Measurements from ENCODE around the gene ANG. TPM values are rescaled to one million over a fixed set of nuclear protein-coding genes. Genes with fewer than 3 reads are reported as not detected.
A peak's percentile ranks its signal among the peaks of the same experiment; 100 is the strongest.
"Not testable (repeated sequence)": the region's sequence is repeated elsewhere in the genome, so short reads cannot be mapped to it uniquely, and the experiment has no call there.

ANG gene
- total RNA-seq (2014; rRNA removed; shearing (Covaris generic)): 5.2 TPM in 2 replicates
- polyA plus RNA-seq (2015; cell fraction: cytosol; rRNA removed): 2.7 and 2.8 TPM in 2 replicates
- polyA plus RNA-seq (2015; cell fraction: nucleus; rRNA removed): 0.48 TPM in 1 of 2 replicates, not detected in the other

GRCh38 chr14:20688167-20688839 is at the start of gene ANG:
Gene ANG (plus strand): TSS chr14:20688764. CDS start chr14:20693565, 4,801 bp downstream.
- in situ Hi-C loops (cut with HindIII; ENCODE audit: low pct_unique_long_range_greater_than_20kb, low sequenced_read_pairs): no loop called here
- no peak for DNase-seq (ENCODE audit: low read depth, low spot score)

- in situ Hi-C loops (cut with HindIII; ENCODE audit: low pct_unique_long_range_greater_than_20kb, low sequenced_read_pairs): no loop called here
These were observed 47.0 kb upstream of the ANG start, which contains the start of gene OR6S1 for GRCh38 chr14:20641591-20641990. Gene OR6S1 (minus strand): TSS chr14:20641691. CDS start chr14:20641691, 0 bp downstream.

GRCh38 chr14:20642182-20642581 is 46.4 kb upstream of the ANG start:
- no peak for DNase-seq (ENCODE audit: low read depth, low spot score)
- in situ Hi-C loops (cut with HindIII; ENCODE audit: low pct_unique_long_range_greater_than_20kb, low sequenced_read_pairs): no loop called here

More at GRCh38 chr14:20641591-20641990, 47.0 kb upstream of the ANG start, which contains the start of gene OR6S1:
- no peak for DNase-seq (ENCODE audit: low read depth, low spot score)

- DNase-seq (ENCODE audit: low read depth, low spot score); in situ Hi-C loops (cut with HindIII; ENCODE audit: low pct_unique_long_range_greater_than_20kb, low sequenced_read_pairs): not testable (repeated sequence)
These were observed 45.8 kb upstream of the ANG start for GRCh38 chr14:20642755-20643154.

GRCh38 chr14:20644520-20644919 is 44.0 kb upstream of the ANG start:
- no peak for DNase-seq (ENCODE audit: low read depth, low spot score)
- in situ Hi-C loops (cut with HindIII; ENCODE audit: low pct_unique_long_range_greater_than_20kb, low sequenced_read_pairs): no loop called here

GRCh38 chr14:20645481-20645880 is 43.1 kb upstream of the ANG start:
- DNase-seq (ENCODE audit: low read depth, low spot score): no peak
- in situ Hi-C loops (cut with HindIII; ENCODE audit: low pct_unique_long_range_greater_than_20kb, low sequenced_read_pairs): no loop called here

GRCh38 chr14:20652996-20653975 is 35.3 kb upstream of the ANG start:
- in situ Hi-C loops (cut with HindIII; ENCODE audit: low pct_unique_long_range_greater_than_20kb, low sequenced_read_pairs): no loop called here
- DNase-seq (ENCODE audit: low read depth, low spot score): peak; percentile 91

GRCh38 chr14:20655851-20656250 is 32.7 kb upstream of the ANG start:
- in situ Hi-C loops (cut with HindIII; ENCODE audit: low pct_unique_long_range_greater_than_20kb, low sequenced_read_pairs): no loop called here
- no peak for DNase-seq (ENCODE audit: low read depth, low spot score)

- in situ Hi-C loops (cut with HindIII; ENCODE audit: low pct_unique_long_range_greater_than_20kb, low sequenced_read_pairs): no loop called here
These were observed 32.3 kb upstream of the ANG start for GRCh38 chr14:20656274-20656673.

GRCh38 chr14:20657216-20658211 is 31.1 kb upstream of the ANG start:
- in situ Hi-C loops (cut with HindIII; ENCODE audit: low pct_unique_long_range_greater_than_20kb, low sequenced_read_pairs): no loop called here
- peak; percentile 88 for DNase-seq (ENCODE audit: low read depth, low spot score)

More at GRCh38 chr14:20656274-20656673, 32.3 kb upstream of the ANG start:
- no peak for DNase-seq (ENCODE audit: low read depth, low spot score)

- in situ Hi-C loops (cut with HindIII; ENCODE audit: low pct_unique_long_range_greater_than_20kb, low sequenced_read_pairs): no loop called here
- DNase-seq (ENCODE audit: low read depth, low spot score): no peak
These were observed 30.3 kb upstream of the ANG start for GRCh38 chr14:20658246-20658645.

- DNase-seq (ENCODE audit: low read depth, low spot score): no peak
- in situ Hi-C loops (cut with HindIII; ENCODE audit: low pct_unique_long_range_greater_than_20kb, low sequenced_read_pairs): no loop called here
These were observed 29.2 kb upstream of the ANG start for GRCh38 chr14:20659336-20659735.

GRCh38 chr14:20659813-20660395 is 28.7 kb upstream of the ANG start:
- in situ Hi-C loops (cut with HindIII; ENCODE audit: low pct_unique_long_range_greater_than_20kb, low sequenced_read_pairs): no loop called here
- peak; percentile 14 for DNase-seq (ENCODE audit: low read depth, low spot score)

GRCh38 chr14:20661197-20661596 is 27.4 kb upstream of the ANG start:
- in situ Hi-C loops (cut with HindIII; ENCODE audit: low pct_unique_long_range_greater_than_20kb, low sequenced_read_pairs): no loop called here
- no peak for DNase-seq (ENCODE audit: low read depth, low spot score)

- DNase-seq (ENCODE audit: low read depth, low spot score): peak; percentile 95
- in situ Hi-C loops (cut with HindIII; ENCODE audit: low pct_unique_long_range_greater_than_20kb, low sequenced_read_pairs): no loop called here
These were observed 25.4 kb upstream of the ANG start for GRCh38 chr14:20662968-20663732.

GRCh38 chr14:20666400-20666961 is 22.1 kb upstream of the ANG start:
- in situ Hi-C loops (cut with HindIII; ENCODE audit: low pct_unique_long_range_greater_than_20kb, low sequenced_read_pairs); DNase-seq (ENCODE audit: low read depth, low spot score): not testable (repeated sequence)

All from SK-MEL-5 (cell line).